Muscle of leg (tissue), 11 donors: ENCODE data around the gene APOBR. TPM values are rescaled to one million over a fixed set of nuclear protein-coding genes. Genes with fewer than 3 reads are reported as not detected.
"Not testable (repeated sequence)": the region's sequence is repeated elsewhere in the genome, so short reads cannot be mapped to it uniquely, and the experiment has no call there.

ENCODE experiments used
- DNase-seq: peaks from one replicate; pipeline ENCODE4 v3.0.0; 2013
- H3K27ac ChIP-seq: one replicate; pipeline ENCODE4 v1.5.1; 2013; ENCODE audit warnings: mild to moderate bottlenecking, low read length, control low read depth
- H3K27me3 ChIP-seq: one replicate; pipeline ENCODE4 v1.6.1; 2013; ENCODE audit warnings: low read length; ENCODE audit not compliant: control insufficient read depth, insufficient read depth
- H3K36me3 ChIP-seq: one replicate; pipeline ENCODE4 v1.6.1; 2013; ENCODE audit warnings: low read length; ENCODE audit not compliant: control insufficient read depth, insufficient read depth
- H3K4me1 ChIP-seq: one replicate; pipeline ENCODE4 v1.6.1; 2013; ENCODE audit warnings: low read length; ENCODE audit not compliant: control insufficient read depth, insufficient read depth
- H3K4me3 ChIP-seq: one replicate; pipeline ENCODE4 v1.5.1; 2013; ENCODE audit warnings: low read length, control low read depth
- H3K9me3 ChIP-seq: replicated peaks from 2 replicates; pipeline ENCODE4 v1.6.1; 2013; ENCODE audit warnings: low read depth, low read length; ENCODE audit not compliant: control insufficient read depth
- WGBS: methylation state at CpG from one replicate; pipeline ENCODE4 v1.1.5; 2013; ENCODE audit warnings: missing lambda C conversion rate; ENCODE audit not compliant: insufficient coverage; 5-methylcytosine and 5-hydroxymethylcytosine counted together
- polyA plus RNA-seq, 8 donors: library from polyadenylated mRNA; unstranded; fragments of 120-200 nt; gene quantifications; one replicate each; pipeline versions ENCODE4 v1.2.1 to v1.2.3, GENCODE V29; 2013; ENCODE audit warnings: inconsistent platforms in 1 of 8, low replicate concordance in 1 of 8; ENCODE audit not compliant: insufficient read length in 8 of 8, insufficient read depth in 1 of 8
- total RNA-seq: library from RNA; stranded (reverse); fragments of 120-200 nt; gene quantifications from one replicate; pipeline ENCODE4 v1.2.4, GENCODE V29; 2013

Gene APOBR
- total and polyA plus RNA-seq, 9 donors: 0.18 to 1.5 (median 1.1) TPM

DNA sequence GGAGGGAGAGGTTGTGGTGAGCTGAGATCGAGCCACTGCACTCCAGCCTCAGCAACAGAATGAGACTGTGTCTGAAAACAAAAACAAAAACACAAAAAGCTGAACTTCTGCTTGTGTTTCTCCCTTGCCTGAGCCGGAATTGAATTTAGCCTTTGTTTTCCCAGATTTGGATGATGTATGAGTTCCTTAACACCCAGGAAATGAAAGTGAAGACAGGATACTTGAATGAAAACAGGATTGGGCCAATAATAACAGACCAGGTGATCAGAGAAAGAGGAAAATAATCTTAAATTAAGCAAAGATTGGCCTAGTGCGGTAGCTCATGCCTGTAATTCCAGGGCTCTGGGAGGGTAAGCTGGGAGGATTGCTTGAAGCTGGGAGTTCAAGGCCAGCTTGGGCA lies 45.9 kb downstream of the APOBR start:
- H3K9me3 ChIP-seq: no peaks in the 10 kb centered on the region
- WGBS: 100% methylated on average over 1 of the region's 3 CpGs
- H3K27ac ChIP-seq: no peak overlapping the region
- no peak for DNase-seq
- no peaks in the 10 kb centered on the region for H3K27me3 ChIP-seq
- no peak overlapping the region for H3K4me3 ChIP-seq
- H3K4me1 ChIP-seq: peaks cover 21% of the 10 kb centered on the region
- peaks cover 2% of the 10 kb centered on the region for H3K36me3 ChIP-seq

GRCh38 chr16:28542646-28543045 lies 48.2 kb downstream of the APOBR start:
- no peak overlapping the region for H3K27ac ChIP-seq
- 70% methylated on average over 6 of the region's 7 CpGs for WGBS
- H3K27me3 ChIP-seq: peaks cover 2% of the 10 kb centered on the region
- no peaks in the 10 kb centered on the region for H3K9me3 ChIP-seq
- no peak for DNase-seq
- H3K36me3 ChIP-seq: no peaks in the 10 kb centered on the region
- no peak overlapping the region for H3K4me3 ChIP-seq
- peaks cover 16% of the 10 kb centered on the region for H3K4me1 ChIP-seq

- H3K36me3 ChIP-seq: no peaks in the 10 kb centered on the region
- no CpG with 5 or more reads among the region's 7 CpGs for WGBS
- no peaks in the 10 kb centered on the region for H3K9me3 ChIP-seq
- peaks cover 3% of the 10 kb centered on the region for H3K27me3 ChIP-seq
- peaks cover 12% of the 10 kb centered on the region for H3K4me1 ChIP-seq
- DNase-seq: peak; percentile 69
- H3K27ac ChIP-seq: peak overlapping the region; percentile 47
- H3K4me3 ChIP-seq: no peak overlapping the region
These were observed 48.6 kb downstream of the APOBR start for GRCh38 chr16:28543072-28543471.

DNA sequence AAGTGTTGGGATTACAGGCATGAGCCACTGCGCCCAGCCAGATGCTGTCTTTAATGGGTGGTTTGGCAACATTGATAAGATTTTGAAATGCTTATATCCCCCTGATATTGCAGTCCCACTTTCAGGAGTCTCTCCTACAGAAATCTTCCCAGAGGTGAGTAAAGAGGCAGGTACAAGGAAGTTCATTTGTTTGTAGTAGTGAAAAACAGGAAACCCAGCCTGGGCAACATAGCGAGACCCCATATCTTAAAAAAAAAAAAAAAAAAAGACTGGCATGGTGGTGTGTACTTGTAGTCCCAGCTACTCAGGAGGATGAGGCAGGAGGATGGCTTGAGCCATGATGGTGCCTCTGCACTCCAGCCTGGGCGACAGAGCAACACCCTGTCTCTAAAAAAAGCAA lies 50.6 kb downstream of the APOBR start:
- Histone ChIP-seq H3K9me3 (no peaks in the 10 kb centered on the region), H3K36me3 (no peaks in the 10 kb centered on the region), H3K27me3 (peaks cover 6% of the 10 kb centered on the region), H3K4me1 (no peaks in the 10 kb centered on the region), H3K27ac (no peak overlapping the region), H3K4me3 (no peak overlapping the region)
- no CpG with 5 or more reads among the region's 3 CpGs for WGBS
- no peak for DNase-seq

DNA sequence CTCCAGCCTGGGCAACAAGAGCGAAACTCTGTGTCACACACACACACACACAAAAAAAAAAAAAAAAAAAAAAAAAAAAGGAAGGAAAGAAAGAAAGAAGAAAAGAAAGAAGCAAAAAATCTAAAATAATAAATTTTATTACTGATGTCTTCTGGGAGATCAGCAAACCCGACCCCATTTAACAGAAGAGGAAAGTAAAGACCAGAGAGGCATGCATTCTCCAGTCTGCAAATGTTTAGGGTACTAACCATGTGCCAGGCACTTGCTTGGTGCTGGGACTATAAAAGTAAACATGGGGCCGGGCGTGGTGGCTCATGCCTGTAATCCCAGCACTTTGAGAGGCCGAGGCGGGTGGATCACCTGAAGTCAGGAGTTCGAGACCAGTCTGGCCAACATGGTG lies 51.5 kb downstream of the APOBR start:
- H3K4me1 ChIP-seq, DNase-seq, H3K27ac ChIP-seq, H3K36me3 ChIP-seq, H3K4me3 ChIP-seq, H3K9me3 ChIP-seq, H3K27me3 ChIP-seq: not testable (repeated sequence)
- WGBS: 93% methylated on average over 5 of the region's 7 CpGs

DNA sequence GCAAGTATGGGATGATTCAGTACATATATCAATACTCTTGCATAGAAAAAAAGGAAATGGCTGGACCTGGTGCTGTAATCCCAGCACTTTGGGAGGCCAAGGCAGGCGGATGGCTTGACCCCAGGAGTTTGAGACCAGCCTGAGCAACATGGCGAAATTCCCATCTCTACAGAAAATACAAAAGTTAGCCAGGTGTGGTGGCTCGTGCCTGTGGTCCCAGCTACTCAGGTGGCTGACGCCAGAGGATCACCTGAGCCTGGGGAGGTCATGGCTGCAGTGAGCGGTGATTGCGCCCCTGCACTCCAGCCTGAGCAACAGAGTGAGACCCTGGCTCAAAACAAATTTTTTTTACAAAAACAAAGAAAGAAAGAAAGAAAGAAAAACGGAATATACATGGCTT lies 52.2 kb downstream of the APOBR start:
- Histone ChIP-seq H3K27me3 (peaks cover 6% of the 10 kb centered on the region), H3K4me3 (no peak overlapping the region), H3K4me1 (no peaks in the 10 kb centered on the region), H3K9me3 (no peaks in the 10 kb centered on the region), H3K27ac (no peak overlapping the region), H3K36me3 (no peaks in the 10 kb centered on the region)
- 58% methylated on average over 2 of the region's 7 CpGs for WGBS
- DNase-seq: no peak

GRCh38 chr16:28548306-28548802 lies 53.9 kb downstream of the APOBR start:
- Histone ChIP-seq H3K27ac (no peak overlapping the region), H3K4me3 (no peak overlapping the region), H3K9me3 (no peaks in the 10 kb centered on the region), H3K4me1 (no peaks in the 10 kb centered on the region), H3K27me3 (peaks cover 6% of the 10 kb centered on the region), H3K36me3 (no peaks in the 10 kb centered on the region)
- WGBS: 70% methylated on average over 6 of the region's 14 CpGs
- no peak for DNase-seq

Other genes with a start within 250 kb of the APOBR start
- 2.9 TPM for gene SBK1, start 202.1 kb upstream of the APOBR start, total RNA-seq
- 10 to 100 TPM; 10.8 to 19.3 (median 16.5) TPM for gene SBK1, start 202.1 kb upstream of the APOBR start, polyA plus RNA-seq
- gene NPIPB6, start 131.1 kb upstream of the APOBR start, total RNA-seq: 2.0 TPM
- gene NPIPB6, start 131.1 kb upstream of the APOBR start, polyA plus RNA-seq: 1 to 10 TPM in 2 of 8 donors, under 1 TPM in 4, not detected in 2; 0.34 to 2.3 (median 0.75) TPM
- gene EIF3CL, start 90.8 kb upstream of the APOBR start, total RNA-seq: 60.2 TPM
- 100 to 1,000 TPM in 1 of 8 donors, 10 to 100 TPM in 7; 42.2 to 119 (median 71.1) TPM for gene EIF3CL, start 90.8 kb upstream of the APOBR start, polyA plus RNA-seq
- not detected for gene NPIPB7, start 22.3 kb upstream of the APOBR start, total RNA-seq
- gene NPIPB7, start 22.3 kb upstream of the APOBR start, polyA plus RNA-seq: under 1 TPM in 4 of 8 donors, not detected in 4; 0.19 to 0.59 (median 0.30) TPM
- 5.1 TPM for gene CLN3, start 2.6 kb upstream of the APOBR start, total RNA-seq
- 10 to 100 TPM; 11.9 to 21.0 (median 16.7) TPM for gene CLN3, start 2.6 kb upstream of the APOBR start, polyA plus RNA-seq
- gene IL27, start 12.2 kb downstream of the APOBR start, total RNA-seq: not detected
- 1 to 10 TPM in 1 of 8 donors, not detected in 7; 1.0 TPM for gene IL27, start 12.2 kb downstream of the APOBR start, polyA plus RNA-seq
- gene NUPR1, start 44.3 kb downstream of the APOBR start, total RNA-seq: 40.3 TPM
- gene NUPR1, start 44.3 kb downstream of the APOBR start, polyA plus RNA-seq: 10 to 100 TPM; 27.1 to 56.7 (median 38.6) TPM
- 20.3 TPM for gene SGF29, start 59.3 kb downstream of the APOBR start, total RNA-seq
- gene SGF29, start 59.3 kb downstream of the APOBR start, polyA plus RNA-seq: 10 to 100 TPM; 14.7 to 22.9 (median 17.3) TPM
- 0.58 TPM for gene SULT1A2, start 102.4 kb downstream of the APOBR start, total RNA-seq
- 1 to 10 TPM in 2 of 8 donors, under 1 TPM in 6; 0.43 to 1.1 (median 0.92) TPM for gene SULT1A2, start 102.4 kb downstream of the APOBR start, polyA plus RNA-seq
- 32.3 TPM for gene SULT1A1, start 115.4 kb downstream of the APOBR start, total RNA-seq
- gene SULT1A1, start 115.4 kb downstream of the APOBR start, polyA plus RNA-seq: 10 to 100 TPM in 6 of 8 donors, 1 to 10 TPM in 2; 5.9 to 27.4 (median 13.1) TPM
- gene NPIPB8, start 143.4 kb downstream of the APOBR start, total RNA-seq: 0.71 TPM
- 1 to 10 TPM in 1 of 8 donors, under 1 TPM in 6, not detected in 1; 0.06 to 1.4 (median 0.55) TPM for gene NPIPB8, start 143.4 kb downstream of the APOBR start, polyA plus RNA-seq
- gene EIF3C, start 216.8 kb downstream of the APOBR start, total RNA-seq: 364 TPM
- gene EIF3C, start 216.8 kb downstream of the APOBR start, polyA plus RNA-seq: 100 to 1,000 TPM; 242 to 462 (median 336) TPM